Right atrium auricular region (tissue), 2 donors: Measurements from ENCODE around the gene SULT1B1. TPM values are rescaled to one million over a fixed set of nuclear protein-coding genes. Genes with fewer than 3 reads are reported as not detected.

ENCODE experiments used
- DNase-seq: peaks from one replicate; pipeline ENCODE4 v3.0.0-alpha.2; 2019; ENCODE audit warnings: low spot score
- H3K27ac ChIP-seq, 2 donors: fragments of 200-600 bp; sonication (generic); 1 replicate in 1 of 2; 2 replicates in 1 of 2; pipeline ENCODE4 v1.5.1; 2016 to 2019
- H3K27me3 ChIP-seq, 2 donors: fragments of 200-600 bp; sonication (generic); one replicate each; pipeline versions ENCODE4 v1.5.1 to v1.6.0; 2017 to 2019
- H3K36me3 ChIP-seq: fragments of 200-600 bp; sonication (generic); one replicate; pipeline ENCODE4 v1.5.1; 2016
- H3K4me1 ChIP-seq, 2 donors: fragments of 200-600 bp; sonication (generic); one replicate each; pipeline versions ENCODE4 v1.5.1 to v1.6.0; 2017 to 2019
- H3K4me3 ChIP-seq, 2 donors: fragments of 200-600 bp; sonication (generic); 1 replicate in 1 of 2; 2 replicates in 1 of 2; pipeline ENCODE4 v1.5.1; 2017 to 2019; ENCODE audit warnings: mild to moderate bottlenecking in 1 of 2, moderate library complexity in 1 of 2
- H3K9me3 ChIP-seq, 2 donors: fragments of 200-600 bp; sonication (generic); one replicate each; pipeline ENCODE4 v1.5.1; 2019
- total RNA-seq, 2 donors: library from RNA; depleted of rRNA; stranded (reverse); fragments of >200 nt; gene quantifications; one replicate each; pipeline ENCODE4 v1.1.0, GENCODE V29; 2016
- TF ChIP-seq, protein P1 (sequence below), 2 donors: fragments of 200-600 bp; sonication (generic); IDR thresholded peaks; one replicate each; pipeline ENCODE4 v1.5.1; 2019; ENCODE audit warnings: antibody characterized with exemption in 2 of 2

SULT1B1 gene
- total RNA-seq, 2 donors from 2014 or later = 0.67 to 1.5 TPM

DNA sequence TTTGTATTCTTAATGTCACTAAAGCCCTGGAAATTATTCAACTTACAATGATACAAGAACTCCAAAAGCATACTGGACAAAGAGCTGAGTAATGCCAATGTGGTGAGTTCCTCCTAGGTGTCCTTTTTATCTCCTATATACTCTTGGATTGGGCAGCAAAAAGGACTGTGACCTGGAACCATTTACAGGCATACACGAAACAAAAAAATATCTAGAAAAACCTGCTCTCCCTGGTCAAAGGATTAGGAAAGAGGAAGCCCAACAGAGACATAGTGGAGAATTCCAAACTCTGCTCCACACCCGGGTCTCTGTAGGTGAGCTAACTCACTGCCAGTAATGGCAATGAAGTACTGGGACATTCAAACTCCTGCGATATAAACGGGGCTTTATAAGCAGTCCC, 25.3 kb downstream of the SULT1B1 start:
- Histone ChIP-seq H3K36me3 (no peaks in the 10 kb centered on the region), H3K4me3 (no peak overlapping the region), H3K9me3 (peaks cover 0 to 3% of the 10 kb centered on the region in 2 donors), H3K27ac (no peak overlapping the region), H3K4me1 (no peaks in the 10 kb centered on the region), H3K27me3 (no peaks in the 10 kb centered on the region)
- DNase-seq = no peak
- TF ChIP-seq, protein P1, sequence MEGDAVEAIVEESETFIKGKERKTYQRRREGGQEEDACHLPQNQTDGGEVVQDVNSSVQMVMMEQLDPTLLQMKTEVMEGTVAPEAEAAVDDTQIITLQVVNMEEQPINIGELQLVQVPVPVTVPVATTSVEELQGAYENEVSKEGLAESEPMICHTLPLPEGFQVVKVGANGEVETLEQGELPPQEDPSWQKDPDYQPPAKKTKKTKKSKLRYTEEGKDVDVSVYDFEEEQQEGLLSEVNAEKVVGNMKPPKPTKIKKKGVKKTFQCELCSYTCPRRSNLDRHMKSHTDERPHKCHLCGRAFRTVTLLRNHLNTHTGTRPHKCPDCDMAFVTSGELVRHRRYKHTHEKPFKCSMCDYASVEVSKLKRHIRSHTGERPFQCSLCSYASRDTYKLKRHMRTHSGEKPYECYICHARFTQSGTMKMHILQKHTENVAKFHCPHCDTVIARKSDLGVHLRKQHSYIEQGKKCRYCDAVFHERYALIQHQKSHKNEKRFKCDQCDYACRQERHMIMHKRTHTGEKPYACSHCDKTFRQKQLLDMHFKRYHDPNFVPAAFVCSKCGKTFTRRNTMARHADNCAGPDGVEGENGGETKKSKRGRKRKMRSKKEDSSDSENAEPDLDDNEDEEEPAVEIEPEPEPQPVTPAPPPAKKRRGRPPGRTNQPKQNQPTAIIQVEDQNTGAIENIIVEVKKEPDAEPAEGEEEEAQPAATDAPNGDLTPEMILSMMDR (IDR thresholded peaks at IDR 0.05) = no peak

DNA sequence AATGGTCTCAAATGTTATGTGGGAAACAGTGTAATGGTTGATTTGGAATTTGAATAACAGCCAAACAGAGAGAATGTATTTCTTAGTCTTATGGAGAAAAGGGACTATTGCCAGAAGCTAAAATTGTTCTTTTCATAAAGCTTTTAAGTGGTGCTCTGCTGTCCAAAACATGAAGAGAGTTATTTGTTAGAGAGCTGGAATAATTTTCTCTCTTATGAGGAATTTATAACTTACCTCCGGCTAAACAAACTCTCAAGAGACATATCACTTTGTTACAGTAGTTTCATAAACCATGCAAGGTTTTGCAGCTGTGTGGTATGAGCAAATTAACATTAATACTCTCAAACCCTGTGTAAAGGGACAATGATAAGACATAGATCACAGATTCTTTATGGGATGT, 28.6 kb downstream of the SULT1B1 start:
- Histone ChIP-seq H3K9me3 (no peaks in the 10 kb centered on the region), H3K27ac (no peak overlapping the region), H3K36me3 (no peaks in the 10 kb centered on the region), H3K4me3 (no peak overlapping the region), H3K4me1 (no peaks in the 10 kb centered on the region), H3K27me3 (no peaks in the 10 kb centered on the region)
- DNase-seq = no peak
- TF ChIP-seq, protein P1 (IDR thresholded peaks at IDR 0.05) = no peak

DNA sequence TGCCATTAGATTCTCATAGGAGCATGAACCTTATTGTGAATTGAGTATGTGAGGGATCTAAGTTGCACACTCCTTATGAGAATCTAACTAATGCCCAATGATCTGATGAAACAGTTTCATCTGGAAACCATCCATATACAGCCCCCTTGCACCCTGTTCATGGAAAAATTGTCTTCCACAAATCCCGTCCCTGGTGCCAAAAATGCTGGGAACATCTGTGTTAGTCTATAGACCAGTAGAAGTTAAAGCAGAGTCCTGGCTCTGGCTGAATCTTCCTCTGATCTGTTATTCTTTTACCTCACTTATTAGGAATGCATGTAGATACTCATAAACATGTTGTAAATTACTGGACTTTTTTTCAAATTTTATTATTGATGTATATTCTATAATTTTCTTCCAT, 29.2 kb downstream of the SULT1B1 start:
- Histone ChIP-seq H3K4me3 (no peak overlapping the region), H3K9me3 (no peaks in the 10 kb centered on the region), H3K27me3 (no peaks in the 10 kb centered on the region), H3K36me3 (no peaks in the 10 kb centered on the region), H3K27ac (no peak overlapping the region), H3K4me1 (no peaks in the 10 kb centered on the region)
- no peak for DNase-seq
- TF ChIP-seq, protein P1 (IDR thresholded peaks at IDR 0.05) = no peak

DNA sequence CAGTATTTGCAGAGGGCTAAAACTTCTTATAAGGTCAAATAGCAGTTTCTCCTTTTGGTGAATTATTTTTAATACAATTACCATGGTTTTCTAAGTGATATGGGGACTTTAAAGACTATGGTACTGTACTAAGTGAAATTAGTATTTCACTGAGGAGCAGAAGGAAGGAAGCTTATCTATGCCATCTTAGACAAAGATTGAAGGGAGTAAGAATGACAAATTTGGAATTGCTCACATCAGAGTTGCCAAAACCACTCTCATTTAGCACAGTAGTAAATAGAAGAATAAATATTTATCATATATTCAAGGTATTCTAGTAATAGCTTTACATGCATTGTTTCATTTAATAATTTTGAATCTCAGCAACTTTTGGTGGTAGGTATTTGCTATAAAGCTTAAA, 30.4 kb downstream of the SULT1B1 start:
- Histone ChIP-seq H3K27ac (no peak overlapping the region), H3K4me1 (no peaks in the 10 kb centered on the region), H3K36me3 (no peaks in the 10 kb centered on the region), H3K4me3 (no peak overlapping the region), H3K27me3 (no peaks in the 10 kb centered on the region), H3K9me3 (no peaks in the 10 kb centered on the region)
- TF ChIP-seq, protein P1 (IDR thresholded peaks at IDR 0.05) = no peak
- DNase-seq = no peak

DNA sequence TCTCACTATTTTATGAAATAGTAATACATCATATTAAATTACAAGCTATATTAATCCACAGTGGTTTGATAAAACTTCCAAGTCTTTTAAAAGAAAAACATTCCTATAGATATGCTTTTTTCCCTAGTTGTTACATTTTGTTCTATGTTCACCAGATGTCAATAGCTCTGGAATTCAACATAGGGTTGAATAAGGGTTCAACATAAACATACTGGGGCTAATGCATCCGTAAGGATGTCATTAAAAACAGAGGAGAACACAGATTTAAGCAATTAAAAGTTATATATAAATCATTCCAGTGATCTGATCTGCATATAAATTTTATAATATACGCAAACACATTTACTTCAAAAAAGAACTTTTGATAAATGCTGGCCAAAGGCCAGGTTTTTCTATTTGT, 32.5 kb downstream of the SULT1B1 start:
- no peak for DNase-seq
- Histone ChIP-seq H3K9me3 (peaks cover 0 to 5% of the 10 kb centered on the region in 2 donors), H3K36me3 (no peaks in the 10 kb centered on the region), H3K27me3 (no peaks in the 10 kb centered on the region), H3K4me1 (no peaks in the 10 kb centered on the region), H3K4me3 (no peak overlapping the region), H3K27ac (no peak overlapping the region)
- TF ChIP-seq, protein P1 (IDR thresholded peaks at IDR 0.05) = no peak

DNA sequence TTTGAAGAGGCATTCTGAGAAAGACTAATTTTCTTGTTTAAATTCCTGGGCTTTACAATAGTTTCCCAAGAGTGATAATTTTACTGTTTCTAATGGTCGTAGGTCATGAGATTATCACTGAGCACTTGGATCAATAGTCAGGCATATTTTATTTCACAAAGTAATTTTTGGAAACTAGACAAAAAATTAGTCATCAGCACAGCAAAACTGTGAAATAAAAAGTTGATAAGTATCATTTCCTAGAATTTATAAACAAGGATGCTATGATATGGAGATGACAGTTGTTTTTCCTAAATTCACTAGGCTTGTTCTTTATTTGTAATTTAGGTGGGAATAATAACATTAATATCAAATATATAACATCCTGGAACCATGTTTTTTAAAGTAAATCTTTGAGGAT, 33.0 kb downstream of the SULT1B1 start:
- Histone ChIP-seq H3K27ac (no peak overlapping the region), H3K4me3 (no peak overlapping the region), H3K27me3 (no peaks in the 10 kb centered on the region), H3K9me3 (peaks cover 0 to 5% of the 10 kb centered on the region in 2 donors), H3K36me3 (no peaks in the 10 kb centered on the region), H3K4me1 (no peaks in the 10 kb centered on the region)
- no peak for DNase-seq
- TF ChIP-seq, protein P1 (IDR thresholded peaks at IDR 0.05) = no peak
